ENCODE data around the gene KCNJ15. TPM values are rescaled to one million over a fixed set of nuclear protein-coding genes. Genes with fewer than 3 reads are reported as not detected.

Gene KCNJ15
- total RNA-seq, 1 donor from 2014 or later, result 27.5 TPM

- Histone ChIP-seq H3K27me3 (ENCODE audit: control insufficient read depth, insufficient read depth, low read length) (no peaks in the 10 kb centered on the region), H3K36me3 (ENCODE audit: control insufficient read depth, insufficient read depth, low read length) (no peaks in the 10 kb centered on the region), H3K4me3 (ENCODE audit: low read depth, low read length) (no peak overlapping the region)
- no peak for DNase-seq (ENCODE audit: low read depth)
- TF ChIP-seq CTCF (IDR thresholded peaks at IDR 0.05; ENCODE audit: insufficient read depth, low read length, poor library complexity, severe bottlenecking), result no peak
Observed at GRCh38 chr21:38334866-38335265, 78.1 kb downstream of the KCNJ15 start.

- no peak for DNase-seq (ENCODE audit: low read depth)
- Histone ChIP-seq H3K36me3 (ENCODE audit: control insufficient read depth, insufficient read depth, low read length) (no peaks in the 10 kb centered on the region), H3K27me3 (ENCODE audit: control insufficient read depth, insufficient read depth, low read length) (no peaks in the 10 kb centered on the region), H3K4me3 (ENCODE audit: low read depth, low read length) (no peak overlapping the region)
- no peak for TF ChIP-seq CTCF (IDR thresholded peaks at IDR 0.05; ENCODE audit: insufficient read depth, low read length, poor library complexity, severe bottlenecking)
Observed at GRCh38 chr21:38337793-38338192, 81.0 kb downstream of the KCNJ15 start.

- Histone ChIP-seq H3K4me3 (ENCODE audit: low read depth, low read length) (no peak overlapping the region), H3K27me3 (ENCODE audit: control insufficient read depth, insufficient read depth, low read length) (no peaks in the 10 kb centered on the region), H3K36me3 (ENCODE audit: control insufficient read depth, insufficient read depth, low read length) (no peaks in the 10 kb centered on the region)
- TF ChIP-seq CTCF (IDR thresholded peaks at IDR 0.05; ENCODE audit: insufficient read depth, low read length, poor library complexity, severe bottlenecking), result no peak
- DNase-seq (ENCODE audit: low read depth), result no peak
Observed at GRCh38 chr21:38340131-38340530, 83.3 kb downstream of the KCNJ15 start.

GRCh38 chr21:38341546-38342012 is 84.8 kb downstream of the KCNJ15 start:
- H3K36me3 ChIP-seq (ENCODE audit: control insufficient read depth, insufficient read depth, low read length), result no peaks in the 10 kb centered on the region
- no peaks in the 10 kb centered on the region for H3K27me3 ChIP-seq (ENCODE audit: control insufficient read depth, insufficient read depth, low read length)
- no peak overlapping the region for H3K4me3 ChIP-seq (ENCODE audit: low read depth, low read length)
- no peak for TF ChIP-seq CTCF (IDR thresholded peaks at IDR 0.05; ENCODE audit: insufficient read depth, low read length, poor library complexity, severe bottlenecking)
- DNase-seq (ENCODE audit: low read depth), result no peak

- TF ChIP-seq CTCF (IDR thresholded peaks at IDR 0.05; ENCODE audit: insufficient read depth, low read length, poor library complexity, severe bottlenecking), result no peak
- no peaks in the 10 kb centered on the region for H3K36me3 ChIP-seq (ENCODE audit: control insufficient read depth, insufficient read depth, low read length)
- no peak overlapping the region for H3K4me3 ChIP-seq (ENCODE audit: low read depth, low read length)
Observed at GRCh38 chr21:38342739-38343138, 85.9 kb downstream of the KCNJ15 start.

GRCh38 chr21:38343691-38344090 is 86.9 kb downstream of the KCNJ15 start:
- no peak for TF ChIP-seq CTCF (IDR thresholded peaks at IDR 0.05; ENCODE audit: insufficient read depth, low read length, poor library complexity, severe bottlenecking)
- Histone ChIP-seq H3K27me3 (ENCODE audit: control insufficient read depth, insufficient read depth, low read length) (no peaks in the 10 kb centered on the region), H3K36me3 (ENCODE audit: control insufficient read depth, insufficient read depth, low read length) (no peaks in the 10 kb centered on the region), H3K4me3 (ENCODE audit: low read depth, low read length) (no peak overlapping the region)
- DNase-seq (ENCODE audit: low read depth), result no peak

More at GRCh38 chr21:38342739-38343138, 85.9 kb downstream of the KCNJ15 start:
- DNase-seq (ENCODE audit: low read depth), result no peak
- no peaks in the 10 kb centered on the region for H3K27me3 ChIP-seq (ENCODE audit: control insufficient read depth, insufficient read depth, low read length)
